ENCODE results near the gene PHTF2.
"Not testable (repeated sequence)": the region's sequence is repeated elsewhere in the genome, so short reads cannot be mapped to it uniquely, and the experiment has no call there.

Gene PHTF2

DNA sequence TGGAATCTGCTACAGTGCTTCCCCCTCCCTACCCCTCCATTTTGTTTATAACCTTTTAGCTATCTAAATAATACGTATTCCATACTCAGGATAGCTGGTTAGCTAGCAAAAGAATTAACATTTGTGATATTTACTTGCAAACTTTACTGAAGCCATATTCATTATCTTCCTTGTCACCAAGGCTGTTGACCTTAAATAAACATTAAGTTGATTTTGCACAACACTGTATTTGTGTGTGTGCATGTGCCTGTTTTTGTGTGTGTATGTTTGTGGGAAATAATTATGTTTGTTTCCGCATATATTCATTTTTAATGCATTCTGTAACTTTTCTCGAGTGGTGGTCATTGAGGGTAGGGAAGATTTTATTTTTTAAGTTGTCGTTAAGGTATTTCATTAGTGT is 16.2 kb upstream of the PHTF2 start:
- TF ChIP-seq, protein P1, sequence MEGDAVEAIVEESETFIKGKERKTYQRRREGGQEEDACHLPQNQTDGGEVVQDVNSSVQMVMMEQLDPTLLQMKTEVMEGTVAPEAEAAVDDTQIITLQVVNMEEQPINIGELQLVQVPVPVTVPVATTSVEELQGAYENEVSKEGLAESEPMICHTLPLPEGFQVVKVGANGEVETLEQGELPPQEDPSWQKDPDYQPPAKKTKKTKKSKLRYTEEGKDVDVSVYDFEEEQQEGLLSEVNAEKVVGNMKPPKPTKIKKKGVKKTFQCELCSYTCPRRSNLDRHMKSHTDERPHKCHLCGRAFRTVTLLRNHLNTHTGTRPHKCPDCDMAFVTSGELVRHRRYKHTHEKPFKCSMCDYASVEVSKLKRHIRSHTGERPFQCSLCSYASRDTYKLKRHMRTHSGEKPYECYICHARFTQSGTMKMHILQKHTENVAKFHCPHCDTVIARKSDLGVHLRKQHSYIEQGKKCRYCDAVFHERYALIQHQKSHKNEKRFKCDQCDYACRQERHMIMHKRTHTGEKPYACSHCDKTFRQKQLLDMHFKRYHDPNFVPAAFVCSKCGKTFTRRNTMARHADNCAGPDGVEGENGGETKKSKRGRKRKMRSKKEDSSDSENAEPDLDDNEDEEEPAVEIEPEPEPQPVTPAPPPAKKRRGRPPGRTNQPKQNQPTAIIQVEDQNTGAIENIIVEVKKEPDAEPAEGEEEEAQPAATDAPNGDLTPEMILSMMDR (conservative IDR thresholded peaks at IDR 0.05; ENCODE audit: low read depth, low read length): no peak
- no peak for DNase-seq (ENCODE audit: low read depth)
- no peak overlapping the region for H3K4me3 ChIP-seq (ENCODE audit: low read length)

GRCh38 chr7:77783111-77783510 is 15.5 kb upstream of the PHTF2 start:
- H3K4me3 ChIP-seq (ENCODE audit: low read length): no peak overlapping the region
- TF ChIP-seq, protein P1 (conservative IDR thresholded peaks at IDR 0.05; ENCODE audit: low read depth, low read length): no peak
- no peak for DNase-seq (ENCODE audit: low read depth)

- no peak for DNase-seq (ENCODE audit: low read depth)
- TF ChIP-seq, protein P1 (conservative IDR thresholded peaks at IDR 0.05; ENCODE audit: low read depth, low read length): no peak
Measured at GRCh38 chr7:77783545-77783944, 15.0 kb upstream of the PHTF2 start.

GRCh38 chr7:77784426-77784825 is 14.1 kb upstream of the PHTF2 start:
- DNase-seq (ENCODE audit: low read depth): not testable (repeated sequence)

More at GRCh38 chr7:77783545-77783944, 15.0 kb upstream of the PHTF2 start:
- no peak overlapping the region for H3K4me3 ChIP-seq (ENCODE audit: low read length)

DNA sequence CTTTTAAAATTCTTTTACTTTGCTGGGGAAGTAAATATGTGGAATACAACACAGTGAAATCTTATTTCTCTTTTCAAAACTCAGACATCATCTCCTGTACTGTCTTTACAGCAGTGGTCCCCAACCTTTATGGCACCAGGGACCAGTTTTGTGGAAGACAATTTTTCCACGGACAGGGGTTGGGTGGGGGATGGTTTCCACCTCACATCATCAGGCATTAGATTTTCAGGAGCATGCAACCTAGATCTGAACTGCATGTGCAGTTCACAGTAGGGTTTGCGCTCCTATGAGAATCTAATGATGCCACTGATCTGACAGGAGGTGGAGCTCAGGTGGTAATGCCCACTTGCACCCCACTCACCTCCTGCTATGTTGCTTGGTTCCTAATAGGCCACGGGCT is 12.6 kb upstream of the PHTF2 start:
- no peak for DNase-seq (ENCODE audit: low read depth)
- no peak overlapping the region for H3K4me3 ChIP-seq (ENCODE audit: low read length)
- TF ChIP-seq, protein P1 (conservative IDR thresholded peaks at IDR 0.05; ENCODE audit: low read depth, low read length): no peak

More at GRCh38 chr7:77784426-77784825, 14.1 kb upstream of the PHTF2 start:
- not testable (repeated sequence) for H3K4me3 ChIP-seq (ENCODE audit: low read length)

GRCh38 chr7:77786741-77787140 is 11.8 kb upstream of the PHTF2 start:
- TF ChIP-seq, protein P1 (conservative IDR thresholded peaks at IDR 0.05; ENCODE audit: low read depth, low read length): no peak
- no peak overlapping the region for H3K4me3 ChIP-seq (ENCODE audit: low read length)
- no peak for DNase-seq (ENCODE audit: low read depth)

- no peak overlapping the region for H3K4me3 ChIP-seq (ENCODE audit: low read length)
- TF ChIP-seq, protein P1 (conservative IDR thresholded peaks at IDR 0.05; ENCODE audit: low read depth, low read length): no peak
- DNase-seq (ENCODE audit: low read depth): no peak
Measured at GRCh38 chr7:77788327-77788902, 10.2 kb upstream of the PHTF2 start.
